CD4-positive, alpha-beta T cell treated with Interleukin-10 for 1 hour (primary cell): ENCODE results near the gene HAVCR1.
"Not testable (repeated sequence)": the region's sequence is repeated elsewhere in the genome, so short reads cannot be mapped to it uniquely, and the experiment has no call there.

Source experiments
- DNase-seq: peaks from one replicate; pipeline ENCODE4 v3.0.0-alpha.2; 2020

HAVCR1 gene

DNA sequence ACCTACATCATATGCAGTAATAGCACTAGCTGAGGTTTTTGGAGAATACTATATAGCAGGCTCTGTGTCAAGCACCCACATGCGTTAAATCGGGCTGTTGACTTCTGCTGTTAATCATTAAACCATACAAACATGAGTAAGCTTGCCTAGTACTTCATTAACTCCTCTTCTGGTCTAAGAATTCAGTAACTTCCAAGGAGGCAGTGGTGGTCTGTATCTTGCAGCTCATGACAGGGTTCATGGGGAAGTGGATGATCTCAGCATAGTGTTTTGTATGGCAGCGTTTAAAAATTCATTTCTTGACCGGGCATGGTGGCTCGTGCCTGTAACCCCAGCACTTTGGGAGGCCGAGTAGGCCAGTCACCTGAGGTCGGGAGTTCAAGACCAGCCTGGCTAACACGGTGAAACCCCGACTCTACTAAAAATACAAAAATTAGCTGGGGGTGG is at the start of gene HAVCR1:
Gene HAVCR1, minus strand, starts transcription at position 24 of the 447 bp plus-strand sequence. CDS start 1,173 bp downstream, outside the sequence.
- no peak for DNase-seq

DNA sequence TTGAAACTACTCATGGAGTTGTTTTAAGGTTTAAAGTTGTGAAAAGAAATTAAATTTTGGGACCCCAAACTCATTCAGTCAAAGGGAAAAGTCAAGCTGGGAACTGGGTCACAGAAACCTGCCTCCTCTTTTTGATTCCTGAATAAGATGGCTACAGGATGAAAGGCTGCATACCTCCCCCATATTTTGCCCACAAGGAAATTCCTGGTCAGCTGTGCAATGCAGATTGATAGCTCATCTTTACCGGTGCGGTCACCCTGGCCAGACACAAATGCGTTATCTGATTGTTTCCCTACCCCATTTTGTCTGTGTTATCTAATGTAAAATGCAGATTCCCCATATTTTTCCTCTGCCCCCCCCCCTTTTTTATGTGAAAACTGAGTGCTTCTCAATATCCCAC is 48.6 kb upstream of the HAVCR1 start:
- DNase-seq, result no peak

DNA sequence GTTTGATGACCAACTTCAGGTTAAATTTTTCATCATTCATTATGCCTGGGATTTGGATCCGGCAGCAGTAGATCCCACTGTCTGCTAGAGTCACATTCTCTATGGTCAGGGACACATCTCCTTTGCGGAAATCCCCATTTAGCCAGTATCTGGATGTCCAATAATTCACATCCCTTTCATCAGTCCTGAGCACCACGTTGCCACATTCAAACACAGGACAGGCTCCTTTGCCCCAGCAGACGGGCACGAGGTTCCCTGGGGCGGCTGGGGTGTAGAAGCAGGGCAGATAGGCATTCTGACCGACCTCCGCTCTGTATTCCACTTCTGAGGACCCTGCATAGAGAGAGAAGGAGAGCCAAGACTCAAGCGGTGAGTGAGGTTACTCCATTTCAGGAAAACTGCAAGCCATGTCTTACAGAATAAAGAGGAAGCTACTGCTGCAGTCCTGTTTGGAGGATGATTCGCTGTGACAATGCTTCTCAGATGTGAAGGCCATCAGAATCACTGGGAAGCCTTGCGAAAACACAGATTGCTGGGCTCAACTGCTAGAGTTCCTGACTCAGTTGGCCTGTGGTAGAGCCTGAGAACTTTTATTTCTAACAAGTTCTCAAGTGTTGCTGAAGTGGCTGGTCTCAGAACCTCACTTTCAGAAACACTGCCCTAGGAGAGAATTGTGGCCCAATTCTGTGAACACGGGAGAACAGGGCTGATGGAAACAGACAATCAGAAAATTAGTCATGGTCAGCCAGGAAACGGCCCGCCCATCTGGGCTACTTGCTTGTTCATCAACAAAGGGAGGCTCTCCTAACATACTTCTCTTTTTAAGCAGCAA is 47.9 kb upstream of the HAVCR1 start:
- peak; percentile 13 for DNase-seq

DNA sequence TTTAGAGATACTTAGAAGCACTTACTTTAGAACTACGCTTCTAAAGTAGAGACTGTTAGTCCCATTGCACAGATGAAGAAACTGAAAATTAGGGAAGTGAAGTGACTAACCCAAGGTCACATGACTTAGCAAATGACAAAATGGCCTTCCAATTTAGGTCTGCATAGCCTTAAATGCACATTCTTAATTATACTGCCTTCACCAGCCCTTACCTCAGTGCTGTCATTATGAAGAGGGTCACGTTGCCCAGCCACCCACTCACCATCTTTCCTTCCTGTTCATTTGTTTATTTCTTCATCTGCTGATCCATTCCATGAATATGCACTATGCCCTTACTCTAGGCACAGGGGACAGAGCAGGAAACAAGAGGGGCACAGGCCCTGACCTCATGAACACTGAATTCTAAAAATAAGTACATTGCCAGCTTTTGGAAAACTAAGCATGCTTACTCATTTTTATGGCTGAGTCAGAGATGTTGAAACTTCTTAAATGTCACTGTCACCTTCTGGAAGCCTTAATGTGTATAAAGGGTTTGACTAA is 41.3 kb upstream of the HAVCR1 start:
- DNase-seq, result no peak

DNA sequence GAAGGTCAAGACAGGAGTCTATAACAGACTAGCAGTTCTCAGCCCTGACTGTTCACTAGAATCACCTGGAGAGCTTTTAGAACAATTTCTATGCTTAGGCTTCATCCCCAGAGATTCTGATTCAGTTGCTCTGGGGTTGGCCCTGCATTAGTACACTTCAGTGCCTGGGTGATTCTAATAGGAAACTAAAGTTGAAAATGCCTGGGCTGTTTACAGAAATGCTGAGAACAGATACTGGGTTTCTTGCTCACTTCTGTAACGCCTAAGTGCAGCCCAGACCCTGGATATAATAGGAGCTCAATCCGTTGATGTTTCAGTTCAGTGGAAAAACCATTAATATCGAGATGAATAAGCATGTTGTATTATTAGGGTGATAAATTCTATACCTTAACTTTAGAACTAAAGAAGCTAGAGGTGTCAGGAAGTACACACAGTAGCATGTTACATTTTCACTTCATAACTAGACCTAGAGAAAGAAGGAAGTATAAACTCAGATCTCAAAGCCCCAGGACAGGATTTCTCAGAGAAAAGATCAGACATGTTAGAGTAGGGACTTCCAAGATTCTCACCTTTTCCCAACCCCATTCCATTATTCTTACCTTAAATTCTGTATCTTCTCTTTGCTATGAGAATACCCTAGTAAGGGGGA is 29.6 kb upstream of the HAVCR1 start:
- DNase-seq, result no peak

DNA sequence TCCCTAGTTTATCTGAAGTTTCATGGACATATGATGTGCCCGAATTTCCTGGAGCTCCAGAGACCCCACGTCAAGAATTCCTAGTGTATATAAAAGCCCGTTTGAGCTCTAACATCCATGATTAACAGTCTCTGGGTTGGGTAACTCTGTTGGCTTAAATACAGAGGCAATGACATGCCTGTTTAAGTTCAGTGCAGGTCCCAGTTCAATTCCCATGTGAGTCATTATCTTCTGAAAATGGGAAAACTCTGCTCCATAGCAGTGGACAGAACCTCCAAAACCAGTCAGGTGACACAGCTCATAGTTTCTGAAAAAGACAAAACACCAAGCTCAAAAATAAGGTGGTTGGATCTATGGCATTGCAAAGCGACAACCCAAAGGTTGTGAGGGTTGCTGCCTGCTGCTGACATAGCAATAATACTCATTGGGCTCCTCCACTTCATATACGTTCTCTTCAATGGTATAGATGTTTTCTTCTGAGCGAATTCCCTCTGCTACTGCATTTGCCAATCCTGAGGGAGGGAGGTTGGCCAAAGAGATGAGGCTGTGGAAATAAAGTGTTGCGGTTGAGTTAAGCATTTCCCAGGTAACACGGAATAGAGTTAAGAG is 27.9 kb upstream of the HAVCR1 start:
- DNase-seq, result no peak

DNA sequence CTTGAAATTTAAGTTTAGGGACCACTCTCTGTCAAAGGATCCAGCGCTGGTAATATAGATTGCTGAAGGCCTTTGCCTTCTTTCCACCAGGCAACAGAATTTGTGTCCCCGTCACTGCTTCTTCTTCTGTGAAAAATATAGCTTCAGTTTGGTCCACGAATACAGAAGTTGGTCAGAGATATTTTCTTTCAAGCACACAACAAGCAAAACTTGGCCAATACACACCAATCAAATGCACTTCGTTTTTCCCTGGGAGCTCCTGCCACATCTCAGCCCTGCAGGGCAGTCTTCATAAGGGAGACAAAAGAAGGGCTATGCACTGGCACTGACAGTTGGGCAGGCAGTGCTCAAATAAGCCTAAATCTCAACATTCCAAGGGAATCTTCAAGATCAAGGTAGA is 27.0 kb upstream of the HAVCR1 start:
- no peak for DNase-seq

DNA sequence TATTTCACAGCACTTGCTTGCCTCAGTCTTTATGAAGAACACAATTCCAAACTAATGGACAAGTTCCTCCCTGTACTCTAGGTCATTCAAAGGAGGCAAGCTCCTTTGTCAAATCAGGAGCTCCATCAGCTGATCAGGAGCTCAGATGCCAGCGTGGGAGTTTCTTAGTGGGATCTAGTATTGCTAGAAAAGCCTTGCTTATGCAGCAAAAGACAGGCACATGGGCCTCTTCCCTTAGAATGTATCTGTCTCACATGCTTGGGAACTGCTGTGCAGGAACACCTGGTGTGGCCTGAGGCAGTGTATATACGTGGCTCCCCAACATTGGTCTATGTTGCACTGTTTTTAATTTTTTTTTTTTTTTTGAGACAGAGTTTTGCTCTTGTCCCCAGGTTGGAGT is 21.4 kb upstream of the HAVCR1 start:
- DNase-seq, result no peak

DNA sequence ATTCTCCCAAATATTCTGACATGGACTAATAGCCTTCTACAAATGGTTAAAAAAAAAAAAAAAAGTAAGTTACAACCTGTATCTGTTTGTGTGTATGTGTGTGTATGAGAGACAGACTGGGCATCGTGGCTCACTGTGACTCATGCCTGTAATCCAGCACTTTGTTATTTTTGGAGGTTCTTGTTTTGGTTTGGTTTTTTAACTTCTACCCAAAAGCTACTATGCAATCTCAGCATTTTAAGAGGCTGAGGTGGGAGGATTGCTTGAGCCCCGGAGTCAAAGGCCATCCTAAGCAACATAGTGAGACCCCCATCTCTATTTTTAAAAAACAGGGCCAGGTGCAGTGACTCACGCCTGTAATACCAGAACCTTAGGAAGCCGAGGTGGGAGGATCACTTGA is 17.6 kb upstream of the HAVCR1 start:
- no peak for DNase-seq

DNA sequence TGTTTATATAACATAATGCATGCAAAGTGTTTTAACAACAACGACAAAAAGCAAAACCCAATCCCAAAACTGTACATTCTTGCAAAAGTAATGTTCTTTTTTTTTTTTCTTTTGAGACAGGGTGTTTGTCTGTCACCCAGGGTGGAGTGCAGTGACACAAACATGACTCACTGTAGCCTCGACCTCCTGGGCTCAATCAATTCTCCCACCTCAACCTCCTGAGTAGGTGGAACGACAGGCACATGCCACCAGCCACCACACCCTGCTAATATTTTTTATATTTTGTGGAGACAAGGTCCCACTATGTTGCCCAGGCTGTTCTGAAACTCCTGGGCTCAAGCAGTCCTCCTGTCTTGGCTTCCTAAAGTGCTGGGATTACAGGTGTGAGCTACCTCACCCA is 13.6 kb upstream of the HAVCR1 start:
- DNase-seq, result no peak

DNA sequence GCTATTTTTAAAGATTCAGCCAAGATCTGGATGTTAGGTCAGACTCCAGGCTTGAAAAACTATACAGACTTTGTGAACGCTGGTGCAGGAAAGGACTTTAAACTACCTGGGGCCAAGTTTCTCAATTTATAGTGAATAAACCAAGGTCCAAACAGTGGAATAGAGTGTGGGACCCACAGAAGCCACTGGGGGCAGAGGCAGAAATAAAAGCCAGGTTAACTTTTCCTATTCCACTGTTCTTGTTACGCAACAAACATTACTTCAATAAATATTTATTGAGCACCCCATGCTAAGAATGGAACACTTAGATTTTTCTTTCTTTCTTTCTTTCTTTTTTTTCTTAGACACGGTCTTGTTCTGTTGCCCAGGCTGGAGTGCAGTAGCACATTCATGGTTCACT is 11.0 kb upstream of the HAVCR1 start:
- no peak for DNase-seq

DNA sequence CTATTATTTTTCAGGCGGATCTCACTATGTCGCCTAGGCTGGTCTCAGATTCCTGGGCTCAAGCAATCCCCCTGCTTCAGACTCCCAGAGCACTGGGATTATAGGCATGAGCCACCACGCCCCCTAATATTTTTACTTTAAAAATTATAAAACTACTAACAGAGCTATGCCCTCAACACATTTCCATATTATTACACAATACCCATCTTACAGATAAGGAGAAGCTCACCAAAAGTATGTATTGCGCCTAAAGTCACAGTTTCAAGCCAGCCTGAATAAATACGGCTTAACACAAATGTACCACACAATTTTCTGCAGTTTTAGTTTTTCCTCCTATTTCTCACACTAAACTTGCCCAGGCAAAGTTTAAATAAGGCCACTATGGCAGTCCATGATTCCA is 9.9 kb upstream of the HAVCR1 start:
- DNase-seq, result no peak

DNA sequence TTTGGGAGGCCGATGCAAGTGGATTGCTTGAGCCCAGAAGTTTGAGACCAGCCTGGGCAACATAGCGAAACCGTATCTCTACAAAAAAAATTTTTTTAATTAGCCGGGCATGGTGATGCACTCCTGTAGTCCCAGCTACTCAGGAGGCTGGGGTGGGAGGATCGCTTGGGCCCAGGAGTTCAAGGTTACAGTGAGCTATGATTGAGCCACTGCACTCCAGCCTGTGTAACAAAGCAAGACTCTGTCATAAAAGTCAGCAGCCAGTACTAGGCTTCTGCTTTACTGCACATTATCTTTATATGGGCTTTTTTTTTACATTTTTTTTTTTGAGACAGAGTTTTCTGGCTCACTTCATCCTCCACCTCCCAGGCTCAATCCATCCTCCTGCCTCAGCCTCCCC is 9.4 kb upstream of the HAVCR1 start:
- DNase-seq, result no peak

DNA sequence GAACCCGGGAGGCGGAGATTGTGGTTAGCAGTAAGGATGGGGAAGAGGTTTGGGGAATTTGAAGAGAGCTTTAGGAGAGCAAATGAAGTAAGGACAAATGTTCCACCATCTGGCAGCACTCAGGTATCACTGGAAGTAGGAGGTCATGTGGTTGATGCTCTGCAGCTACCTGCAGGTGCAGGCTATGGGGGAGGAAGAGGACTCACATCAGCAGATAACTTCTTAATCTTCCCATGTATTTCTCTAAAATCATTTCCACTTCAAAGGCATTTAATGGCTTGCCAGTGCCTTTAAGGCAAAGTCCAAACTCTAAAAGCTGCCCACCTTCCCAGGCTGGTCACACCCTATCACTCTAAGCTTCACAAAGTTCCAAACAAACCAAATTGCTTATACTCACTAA is 8.1 kb upstream of the HAVCR1 start:
- no peak for DNase-seq

DNA sequence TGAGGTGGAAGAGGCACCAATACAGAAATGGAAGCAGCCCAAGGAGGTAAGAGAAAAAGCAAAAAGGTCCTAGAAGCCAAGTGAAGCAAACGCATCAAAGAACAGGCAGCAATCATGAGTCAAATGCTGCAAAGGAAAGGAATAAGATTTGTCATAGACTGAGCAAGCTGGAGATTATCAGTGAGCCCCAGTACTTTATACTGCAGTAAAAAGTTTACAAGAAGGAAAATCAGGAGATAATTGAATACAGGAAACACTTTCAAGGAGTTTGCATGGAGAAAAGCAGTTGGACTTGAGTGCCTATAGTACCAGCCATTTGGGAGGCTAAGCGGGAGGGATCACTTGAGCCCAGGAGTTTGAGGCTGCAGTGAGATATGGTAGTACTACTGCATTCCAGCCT is 7.2 kb upstream of the HAVCR1 start:
- no peak for DNase-seq

DNA sequence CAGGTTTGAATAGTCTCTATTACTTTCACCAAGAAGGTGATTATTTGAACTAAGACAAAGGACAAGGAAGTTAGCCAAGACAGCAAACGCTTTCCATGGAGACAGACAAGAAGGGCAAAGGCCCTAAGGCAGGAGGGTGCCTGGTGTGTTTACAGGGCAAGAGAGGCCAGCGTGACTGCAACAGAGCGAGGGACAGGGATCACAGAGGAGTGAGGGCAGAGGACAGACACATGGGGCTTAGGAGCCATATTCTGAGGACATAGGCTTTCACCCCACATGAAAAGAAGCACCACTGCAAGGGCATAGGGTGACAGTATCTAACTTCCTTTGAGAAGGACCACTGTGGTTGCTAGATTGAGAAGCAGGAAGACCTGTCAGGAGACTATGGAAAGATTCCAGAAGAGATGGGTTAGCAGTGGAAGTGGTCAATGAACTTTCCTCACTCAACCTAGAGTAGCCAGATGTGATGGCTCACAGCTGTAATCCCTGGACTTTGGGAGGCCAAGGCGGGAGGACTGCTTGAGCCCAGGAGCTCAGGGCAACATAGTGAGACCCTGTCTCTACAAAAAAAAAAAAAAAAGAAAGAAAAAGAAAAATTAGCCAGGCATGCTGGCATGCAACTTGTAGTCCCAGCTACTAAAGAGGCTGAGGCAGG is 5.0 kb upstream of the HAVCR1 start:
- DNase-seq, result no peak

DNA sequence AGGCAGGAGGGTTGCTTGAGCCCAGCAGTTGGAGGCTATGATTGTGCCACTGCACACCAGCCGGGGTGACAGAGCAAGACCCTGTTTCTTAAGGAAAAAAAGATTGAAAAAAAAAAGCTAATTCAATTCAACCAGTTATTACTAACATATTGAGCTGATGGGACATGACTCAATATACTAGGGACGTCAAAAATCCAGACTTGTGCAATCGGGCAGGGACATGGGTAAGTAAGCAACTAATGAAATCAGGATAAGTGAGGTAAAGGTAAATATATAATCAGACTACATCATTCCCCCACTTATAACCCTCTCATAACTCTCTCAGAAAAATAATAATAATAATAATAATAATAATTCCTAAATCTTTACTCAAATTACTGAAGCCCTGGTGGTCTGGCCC is 975 bp upstream of the HAVCR1 start:
- no peak for DNase-seq

DNA sequence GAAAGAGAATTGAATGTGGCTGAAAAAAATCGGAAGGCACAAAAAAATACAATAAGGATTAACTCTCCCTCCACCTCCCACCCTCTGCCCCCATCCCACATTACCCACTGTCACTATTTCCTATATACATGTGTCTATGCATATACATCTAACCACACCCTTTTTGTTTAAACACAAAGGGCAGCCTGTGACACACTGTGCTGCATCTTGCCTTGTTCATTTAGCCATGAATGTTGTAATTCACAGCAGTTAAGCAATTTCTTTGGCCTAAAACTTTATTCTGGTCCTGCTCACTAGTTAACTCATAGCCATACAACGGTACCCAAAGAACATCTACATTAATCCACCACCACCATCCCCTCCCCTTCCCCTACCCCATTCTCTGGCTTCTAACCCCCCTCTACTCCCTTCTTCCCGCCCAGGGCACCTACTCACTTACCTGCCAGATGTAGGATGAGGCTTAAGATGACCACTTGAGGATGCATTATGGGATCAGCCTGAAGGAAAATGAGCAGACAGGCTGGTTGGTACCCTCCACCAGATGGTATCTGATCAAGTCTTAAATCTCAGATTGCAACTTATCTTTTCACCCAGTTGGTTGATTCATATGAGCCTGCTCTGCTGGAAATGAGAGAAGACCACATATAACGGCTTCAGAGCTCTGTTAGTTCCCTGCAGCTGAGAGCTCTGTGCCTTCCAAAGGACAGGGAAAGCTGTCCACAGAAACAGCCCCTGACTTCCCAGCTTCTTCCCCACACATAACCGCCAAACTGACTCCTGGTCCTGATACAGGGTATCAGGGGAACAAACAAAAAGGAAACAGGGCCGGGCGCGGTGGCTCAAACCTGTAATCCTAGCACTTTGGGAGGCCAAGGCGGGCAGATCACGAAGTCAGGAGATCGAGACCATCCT is 1.2 kb downstream of the HAVCR1 start:
- no peak for DNase-seq

DNA sequence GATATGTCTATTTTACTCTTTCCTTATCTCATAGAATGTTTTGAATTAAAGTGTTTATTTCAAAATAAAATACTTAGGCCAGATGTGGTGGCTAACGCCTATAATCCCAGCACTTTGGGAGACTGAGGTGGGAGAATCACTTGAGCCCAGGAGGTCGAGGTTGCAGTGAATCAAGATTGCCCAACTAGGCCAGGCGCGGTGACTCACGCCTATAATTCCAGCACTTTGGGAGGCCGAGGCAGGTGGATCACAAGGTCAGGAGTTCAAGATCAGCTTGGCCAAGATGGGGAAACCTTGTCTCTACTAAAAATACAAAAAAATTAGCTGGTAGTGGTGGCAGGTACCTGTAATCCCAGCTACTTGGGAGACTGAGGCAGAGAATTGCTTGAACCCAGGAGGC is 2.1 kb downstream of the HAVCR1 start:
- DNase-seq, result not testable (repeated sequence)

DNA sequence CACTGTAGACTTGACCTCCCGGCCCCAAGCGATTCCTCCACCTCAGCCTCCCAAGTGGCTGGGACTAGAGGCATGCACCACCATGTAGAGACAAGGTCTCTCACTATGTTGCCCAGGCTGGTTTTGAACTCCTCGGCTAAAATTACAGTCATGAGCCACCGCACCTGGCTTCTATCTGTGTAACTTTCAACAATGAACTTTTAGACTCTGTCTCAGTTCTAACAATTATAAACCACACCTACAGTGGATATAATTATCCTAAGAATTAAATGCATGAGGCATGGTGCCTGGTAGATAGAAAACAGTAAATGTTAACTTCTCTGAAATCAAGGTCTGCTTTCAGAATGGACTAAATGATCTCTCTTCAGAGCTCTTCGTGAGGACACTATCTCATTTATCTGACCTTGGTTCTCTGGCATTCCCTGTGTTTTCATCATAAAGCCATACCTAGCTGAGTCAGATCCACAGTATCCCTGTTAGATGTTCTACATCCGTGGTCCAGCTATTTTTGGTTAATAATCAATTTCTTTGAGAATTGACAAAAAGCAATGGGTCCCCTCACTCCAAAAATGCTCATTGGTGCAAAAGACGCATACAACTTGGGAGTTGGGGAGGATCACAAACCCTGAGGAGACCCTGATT is 7.2 kb downstream of the HAVCR1 start:
- no peak for DNase-seq

DNA sequence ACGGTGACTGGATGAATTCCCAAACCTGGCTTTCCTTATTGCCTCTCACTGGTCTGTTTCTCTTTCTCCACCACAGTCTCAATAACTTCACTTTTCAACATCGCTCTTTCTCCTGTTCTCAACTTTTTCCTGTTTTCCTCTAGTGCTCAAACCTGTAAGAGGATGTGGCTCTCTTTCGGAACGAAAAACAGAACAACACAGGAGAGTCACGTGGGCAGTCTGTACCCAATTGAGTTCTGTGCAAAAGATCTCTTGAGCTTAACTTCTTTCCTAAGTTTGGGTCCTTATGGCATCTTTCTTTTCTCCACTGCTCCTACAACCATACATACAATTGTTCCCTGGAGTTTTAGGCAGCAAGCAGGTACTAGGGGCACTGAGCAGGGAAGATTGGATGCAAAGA is 8.9 kb downstream of the HAVCR1 start:
- DNase-seq, result peak; percentile 9

DNA sequence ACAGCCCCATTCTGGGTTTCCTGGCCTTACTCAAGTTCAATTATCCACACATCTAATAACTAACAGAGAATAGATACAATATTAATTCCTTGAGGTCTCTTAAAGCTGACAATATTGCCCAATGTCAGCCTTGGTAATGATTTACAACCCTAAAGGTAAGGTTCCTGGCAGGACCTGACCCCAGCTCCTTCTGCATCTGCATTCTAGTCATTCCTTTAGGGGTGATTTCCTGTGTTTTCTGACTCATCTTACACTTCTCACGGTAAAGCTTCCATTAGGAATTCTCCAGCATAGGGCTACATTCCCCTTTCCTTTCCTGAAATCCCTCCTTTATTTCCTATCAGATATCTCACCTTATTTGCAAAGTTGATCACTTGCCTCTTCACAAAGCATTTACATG is 9.3 kb downstream of the HAVCR1 start:
- DNase-seq, result no peak
